NCI-H1417 (cell line): ENCODE results near the gene USP19.

Source experiments
- DNase-seq, 3 experiments: peaks; one replicate each; lab custom pipeline; 2025; lab: John Stamatoyannopoulos, UW

The USP19 gene

DNA sequence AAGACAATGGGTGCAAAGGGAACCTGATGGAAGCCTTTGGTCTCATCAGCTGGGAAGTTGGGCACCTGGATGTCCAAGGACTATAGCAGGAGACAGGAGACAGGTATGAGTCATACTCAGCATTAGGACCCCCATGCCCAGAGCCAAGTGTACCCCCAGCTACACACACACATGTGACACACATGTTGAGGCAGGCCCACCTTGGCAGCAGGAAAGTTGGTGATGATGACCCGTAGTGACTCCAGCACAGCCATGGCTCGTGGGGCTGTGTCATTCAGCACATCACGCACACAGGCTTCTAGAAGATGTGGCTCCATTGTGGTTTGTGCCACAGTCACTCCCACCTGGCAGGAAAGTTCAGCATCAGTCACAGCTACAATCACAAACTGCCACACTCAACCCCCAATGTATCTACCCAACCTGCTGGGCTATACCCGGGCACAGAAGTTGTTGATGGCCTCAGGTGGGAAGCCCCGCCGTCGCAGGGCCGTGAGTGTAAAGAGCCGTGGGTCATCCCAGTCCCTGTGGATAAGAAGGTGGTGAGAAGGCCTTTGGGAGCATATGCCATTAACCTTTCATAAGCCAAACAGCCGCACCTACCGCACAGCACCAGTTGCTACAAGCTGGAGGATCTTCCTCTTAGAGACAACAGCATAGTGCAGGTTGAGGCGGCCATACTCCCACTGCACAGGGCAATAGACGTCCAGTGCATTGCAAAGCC is 21.6 kb downstream of the USP19 start:
- DNase-seq = no peak

- peak in 1 of 3 experiments; percentile 1 for DNase-seq
These were observed 22.2 kb downstream of the USP19 start for GRCh38 chr3:49098429-49098828.

DNA sequence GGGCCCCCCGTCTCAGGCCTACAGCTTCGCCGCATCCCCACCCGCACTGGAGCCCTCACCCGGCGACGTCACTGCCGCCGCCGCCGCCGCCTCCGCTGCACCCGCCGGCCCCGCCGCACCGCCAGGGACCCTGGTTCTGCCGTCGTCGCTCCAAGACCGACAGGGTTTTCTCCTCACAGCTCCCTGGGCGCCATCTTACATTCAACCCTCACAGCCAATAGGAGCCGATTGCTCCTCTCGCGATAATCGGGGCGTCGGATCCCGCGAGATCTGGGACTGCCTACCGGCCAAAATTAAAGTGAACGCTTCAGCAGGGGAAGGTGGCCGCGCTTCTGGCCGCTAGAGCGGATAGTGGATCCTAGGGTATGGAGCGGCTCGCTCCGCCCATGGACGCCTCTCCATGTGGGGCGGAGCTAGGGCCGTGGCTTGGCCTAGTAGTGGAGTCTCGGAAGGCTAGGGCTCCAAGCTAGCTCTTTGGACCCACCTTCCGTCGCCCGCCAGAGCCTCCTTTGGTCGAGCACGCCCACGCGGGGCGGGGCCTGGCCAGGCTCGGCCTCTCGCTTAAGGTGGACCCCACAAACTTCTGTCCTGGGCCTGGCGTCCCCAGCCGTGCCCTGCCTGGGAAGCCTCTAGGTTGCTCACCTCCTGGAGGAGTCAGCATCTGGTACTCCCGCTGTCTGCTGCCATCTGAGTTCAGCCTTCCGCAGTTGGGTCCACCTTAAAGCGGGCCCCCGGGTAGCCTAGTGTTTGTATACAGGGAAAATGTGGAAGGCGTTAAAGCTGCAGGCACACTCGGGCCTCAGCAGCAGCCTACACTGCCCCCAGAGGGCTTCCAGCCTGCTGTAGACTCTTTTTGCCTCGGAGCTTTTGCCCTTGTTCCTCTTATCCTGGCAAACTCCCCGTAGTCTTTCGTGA is 26.5 kb downstream of the USP19 start, which contains the start of gene QRICH1:
Gene QRICH1 (minus strand): TSS at position 219 of the 915 bp plus-strand sequence. CDS start 17,054 bp downstream, outside the sequence.
- peak; percentile 91 to 97 (median 96) for DNase-seq

GRCh38 chr3:49092938-49093852 is 27.4 kb downstream of the USP19 start:
- DNase-seq = peak; percentile 43 to 77 (median 73)

DNA sequence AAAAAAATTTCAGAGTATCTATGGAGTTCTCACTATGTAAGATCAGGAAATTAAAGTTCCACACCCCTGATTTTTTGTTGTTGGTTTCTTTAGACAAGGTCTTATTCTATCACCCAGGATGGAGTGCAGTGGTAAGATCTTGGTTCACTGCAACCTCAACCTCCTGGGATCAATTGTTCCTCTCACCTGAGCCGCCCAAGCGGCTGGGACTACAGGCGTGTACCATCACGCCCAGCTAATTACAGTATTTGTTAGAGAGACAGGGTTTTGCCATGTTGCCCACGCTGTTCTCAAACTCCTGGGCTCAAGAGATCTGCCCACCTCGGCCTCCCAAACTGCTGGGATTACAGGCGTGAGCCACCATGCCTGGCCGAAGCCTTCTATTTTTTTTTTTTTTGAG is 39.2 kb downstream of the USP19 start:
- peak in 1 of 3 experiments; percentile 13 for DNase-seq

- no peak for DNase-seq
These were observed 41.4 kb downstream of the USP19 start for GRCh38 chr3:49079270-49079669.

DNA sequence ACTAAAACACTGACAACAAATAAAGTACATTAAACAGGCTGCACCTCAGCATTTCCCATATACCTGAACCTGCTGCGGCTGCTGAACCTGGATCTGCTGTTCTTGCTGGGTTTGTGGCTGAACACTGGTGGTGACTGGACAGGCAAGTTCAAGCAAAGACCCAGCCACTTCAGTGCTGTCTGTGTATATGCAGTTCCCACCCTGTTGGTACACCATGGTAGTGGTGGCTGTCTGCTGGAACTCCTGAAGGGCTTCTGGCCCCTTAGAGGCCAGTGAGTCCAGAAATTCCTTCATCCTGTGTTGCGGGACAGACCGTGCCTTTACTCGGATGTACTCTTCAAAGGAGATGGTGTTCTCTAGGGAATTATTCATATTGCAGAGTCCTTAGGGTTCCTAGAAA is 44.0 kb downstream of the USP19 start:
- DNase-seq = no peak

GRCh38 chr3:49076116-49076515 is 44.5 kb downstream of the USP19 start:
- DNase-seq = no peak
